Activated naive CD4-positive, alpha-beta T cell treated with anti-CD3 and anti-CD28 coated beads, Interleukin-2, amount 50 U/mL, for 24 hours (primary cell): ENCODE measurements around the gene ATOH8.

Experiments used
- H3K27ac Mint-ChIP-seq: one replicate; pipeline ENCODE4 v1.8.0; 2021; ENCODE audit warnings: mild to moderate bottlenecking, mixed read lengths
- H3K27me3 Mint-ChIP-seq: one replicate; pipeline ENCODE4 v1.8.0; 2021; ENCODE audit warnings: mixed read lengths
- H3K36me3 Mint-ChIP-seq: one replicate; pipeline ENCODE4 v1.8.0; 2021; ENCODE audit warnings: mixed read lengths
- H3K4me1 Mint-ChIP-seq: one replicate; pipeline ENCODE4 v1.8.0; 2021; ENCODE audit warnings: mixed read lengths
- H3K4me3 Mint-ChIP-seq: one replicate; pipeline ENCODE4 v1.8.0; 2021; ENCODE audit warnings: mild to moderate bottlenecking, mixed read lengths
- H3K9me3 Mint-ChIP-seq: one replicate; pipeline ENCODE4 v1.8.0; 2021; ENCODE audit warnings: mixed read lengths

ATOH8 gene

DNA sequence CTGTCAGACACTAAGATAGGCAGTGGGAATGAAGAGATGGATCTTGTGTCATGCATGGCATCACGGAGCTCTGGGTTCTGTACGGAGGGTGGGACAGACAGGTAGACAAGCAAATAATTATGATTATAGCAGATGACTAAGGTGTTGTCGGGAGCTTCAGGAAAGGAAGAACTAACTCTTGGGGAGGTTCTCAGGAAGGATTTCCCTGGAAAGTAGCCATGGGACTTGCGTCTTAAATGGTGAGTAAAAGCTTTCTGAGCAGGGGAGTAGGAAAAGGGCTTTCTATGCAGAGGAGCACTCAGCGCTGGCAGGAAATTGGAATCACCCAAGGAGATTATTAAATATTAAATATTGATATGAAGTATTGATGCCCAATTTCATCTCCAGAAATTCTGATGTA is 35.5 kb downstream of the ATOH8 start:
- Mint-ChIP-seq H3K9me3 (no peaks in the 10 kb centered on the region), H3K4me1 (no peaks in the 10 kb centered on the region), H3K27me3 (peaks cover 3% of the 10 kb centered on the region), H3K36me3 (no peaks in the 10 kb centered on the region), H3K4me3 (no peak overlapping the region), H3K27ac (no peak overlapping the region)

DNA sequence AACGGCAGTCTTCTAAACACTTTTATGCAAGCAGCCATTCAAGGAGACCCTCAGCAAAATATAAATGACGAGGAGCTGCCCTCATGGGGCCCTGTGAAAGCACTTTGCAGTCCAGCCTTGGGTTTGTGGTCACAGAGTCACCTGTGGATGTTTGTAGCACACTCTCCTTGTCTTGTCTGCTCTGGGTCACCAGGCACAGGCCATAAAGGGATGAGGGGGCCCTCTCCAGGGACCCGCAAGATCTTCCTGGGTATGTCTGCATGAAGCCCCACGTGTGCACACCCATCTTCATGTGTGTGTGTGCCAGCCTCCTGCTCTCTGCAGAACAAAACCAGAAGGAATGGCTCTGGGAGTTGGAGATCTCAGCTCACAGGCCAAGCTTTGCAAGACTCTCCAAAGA is 36.2 kb downstream of the ATOH8 start:
- Mint-ChIP-seq H3K27me3 (peaks cover 3% of the 10 kb centered on the region), H3K4me1 (no peaks in the 10 kb centered on the region), H3K36me3 (no peaks in the 10 kb centered on the region), H3K4me3 (no peak overlapping the region), H3K9me3 (no peaks in the 10 kb centered on the region), H3K27ac (no peak overlapping the region)

DNA sequence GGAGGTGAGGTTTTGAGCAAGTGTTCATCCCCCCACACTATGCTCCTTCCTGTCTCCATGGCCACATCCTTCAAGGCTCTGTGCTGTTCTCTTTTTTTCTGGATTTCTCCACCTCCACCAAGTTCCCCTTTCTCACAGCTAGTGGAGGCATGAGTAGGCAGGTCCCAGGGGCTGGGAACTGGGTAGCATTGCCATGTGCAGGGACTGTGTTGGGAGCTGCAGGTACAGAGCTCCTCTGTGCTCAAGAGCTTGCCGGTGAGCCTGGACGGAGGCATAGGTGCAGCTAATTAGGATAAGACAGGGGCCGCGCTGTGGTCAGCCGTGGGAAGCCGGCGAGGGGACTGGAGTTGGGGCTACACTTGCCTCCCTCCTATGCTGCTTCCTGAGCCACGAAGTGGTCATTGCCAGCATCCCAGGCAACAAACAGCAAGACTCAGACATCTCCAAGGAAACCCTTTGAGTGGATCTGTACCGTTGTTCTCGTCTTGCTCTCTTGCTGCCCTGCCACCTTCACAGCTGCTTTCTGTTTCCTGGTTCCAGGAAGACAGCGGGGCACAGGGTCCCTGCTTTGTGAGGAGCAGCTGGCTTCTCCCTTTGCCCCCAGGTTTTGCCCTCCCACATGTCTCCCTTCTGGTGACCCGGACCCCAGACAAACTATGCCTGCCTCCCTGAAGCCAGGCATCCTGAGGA is 36.9 kb downstream of the ATOH8 start:
- Mint-ChIP-seq H3K27me3 (peaks cover 1% of the 10 kb centered on the region), H3K36me3 (no peaks in the 10 kb centered on the region), H3K4me3 (no peak overlapping the region), H3K4me1 (no peaks in the 10 kb centered on the region), H3K9me3 (no peaks in the 10 kb centered on the region), H3K27ac (no peak overlapping the region)

DNA sequence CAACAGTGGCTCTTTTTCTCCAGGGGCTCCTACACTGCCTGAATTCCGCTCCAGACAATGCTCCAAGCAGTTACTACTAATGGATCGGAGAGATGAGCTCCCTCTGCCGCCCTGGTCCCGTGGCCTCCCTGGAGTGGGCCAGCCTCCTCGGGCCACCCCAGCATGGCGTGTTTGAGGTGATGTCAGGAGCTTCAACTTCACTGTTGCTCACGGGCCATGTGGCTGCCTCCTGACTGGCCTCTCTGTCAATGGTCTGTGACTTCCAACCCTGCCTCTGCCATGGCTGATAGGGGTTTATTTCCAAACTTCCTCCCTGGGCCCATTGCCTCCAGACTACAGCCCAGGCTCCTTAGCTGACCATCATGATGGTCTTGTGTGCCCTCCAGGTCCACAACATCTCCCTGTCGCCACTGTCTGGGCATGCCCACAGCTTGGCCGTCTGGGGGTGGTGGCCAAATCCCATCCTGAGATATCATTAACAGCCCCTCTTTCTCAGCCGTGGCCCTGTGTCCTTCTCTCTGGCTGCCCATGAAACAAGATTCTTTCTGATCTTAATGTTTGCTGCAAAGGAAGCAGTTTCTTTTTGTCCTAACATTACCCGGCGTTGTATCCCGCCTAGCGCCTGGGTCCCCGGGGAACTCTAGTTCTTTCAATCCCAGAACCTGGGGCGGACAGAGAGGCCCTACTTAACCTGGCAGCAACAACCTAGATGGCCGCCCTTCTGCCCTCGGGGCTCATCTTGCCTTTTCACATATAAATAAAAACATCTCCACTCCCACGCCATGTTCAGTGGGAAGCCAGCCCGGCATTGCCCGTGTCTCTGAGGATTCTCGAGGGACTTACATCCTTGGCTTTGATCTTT is 38.1 kb downstream of the ATOH8 start:
- H3K4me1 Mint-ChIP-seq, result no peaks in the 10 kb centered on the region

DNA sequence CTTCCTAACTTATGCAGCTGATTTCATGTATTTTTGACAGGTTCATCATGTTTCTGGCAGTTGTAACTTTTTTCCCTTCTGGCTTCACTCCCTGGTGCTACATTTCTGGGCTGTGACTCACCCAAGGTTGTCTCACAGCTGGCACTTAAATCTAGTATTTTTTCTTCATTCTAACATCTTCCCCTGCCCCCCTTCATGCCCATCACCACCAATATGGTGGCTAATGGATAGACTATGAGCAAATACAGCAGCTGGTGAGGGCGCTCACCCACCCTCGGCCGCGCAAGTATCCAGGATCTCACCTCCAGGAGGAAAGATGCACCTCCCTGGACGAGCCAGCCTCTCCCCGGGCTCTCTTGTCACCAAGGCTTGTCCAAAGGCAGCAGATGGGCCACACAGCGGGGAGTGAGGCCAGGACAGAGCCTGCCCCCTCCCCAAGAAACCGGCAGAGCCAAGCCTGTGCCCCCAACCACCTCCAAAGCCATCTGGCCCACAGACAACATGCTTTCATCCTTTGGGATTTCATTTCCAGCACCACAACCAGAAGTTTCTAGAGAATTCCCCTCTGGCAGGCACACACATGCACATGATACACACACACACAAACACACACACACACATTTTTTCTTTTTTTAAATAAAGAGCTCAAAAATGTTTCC is 39.1 kb downstream of the ATOH8 start:
- Mint-ChIP-seq H3K4me3 (no peak overlapping the region), H3K36me3 (no peaks in the 10 kb centered on the region), H3K27me3 (peaks cover 4% of the 10 kb centered on the region), H3K9me3 (no peaks in the 10 kb centered on the region), H3K4me1 (no peaks in the 10 kb centered on the region), H3K27ac (no peak overlapping the region)

More for the DNA sequence above, 38.1 kb downstream of the ATOH8 start:
- Mint-ChIP-seq H3K4me3 (no peak overlapping the region), H3K27me3 (peaks cover 1% of the 10 kb centered on the region), H3K36me3 (no peaks in the 10 kb centered on the region), H3K9me3 (no peaks in the 10 kb centered on the region), H3K27ac (no peak overlapping the region)

DNA sequence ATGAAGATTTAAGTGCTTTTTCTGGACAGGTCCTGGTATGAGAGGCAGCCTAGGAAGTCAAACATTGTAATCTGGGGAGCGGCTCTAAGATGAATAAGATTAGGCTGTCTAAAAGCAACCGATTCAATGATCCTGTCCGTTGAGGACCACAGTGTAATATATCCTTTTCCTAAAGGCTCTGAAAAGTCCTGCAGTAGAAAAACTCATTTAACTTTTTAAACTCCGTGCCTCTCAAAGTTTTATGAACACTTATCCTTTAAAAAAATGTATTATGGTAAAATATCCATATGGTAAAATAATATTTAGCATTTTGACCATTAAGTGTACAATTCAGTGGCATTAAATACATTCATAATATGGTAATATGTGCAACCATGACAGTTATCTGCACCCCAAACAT is 39.8 kb downstream of the ATOH8 start:
- Mint-ChIP-seq H3K36me3 (no peaks in the 10 kb centered on the region), H3K4me1 (no peaks in the 10 kb centered on the region), H3K27me3 (peaks cover 6% of the 10 kb centered on the region), H3K4me3 (no peak overlapping the region), H3K27ac (no peak overlapping the region), H3K9me3 (no peaks in the 10 kb centered on the region)

DNA sequence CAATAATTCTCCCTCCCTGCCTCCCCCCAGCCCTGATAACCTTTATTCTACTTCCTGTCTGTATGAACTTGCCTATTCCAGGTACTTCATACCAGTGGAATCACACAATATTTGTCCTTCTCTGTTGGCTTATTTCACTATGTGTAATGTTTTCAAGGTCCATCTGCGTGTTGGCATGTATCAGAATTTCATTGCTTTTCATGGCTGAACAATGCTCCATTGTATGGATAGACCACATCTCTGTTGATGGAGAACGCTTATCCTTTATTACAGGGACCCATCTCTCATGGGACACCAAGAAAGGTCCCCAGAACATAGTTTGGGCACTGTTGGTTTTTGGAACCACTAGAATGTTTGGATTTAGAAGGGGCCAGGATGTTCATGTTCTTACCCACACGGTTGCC is 40.2 kb downstream of the ATOH8 start:
- no peak overlapping the region for H3K4me3 Mint-ChIP-seq
- no peaks in the 10 kb centered on the region for H3K9me3 Mint-ChIP-seq
- no peak overlapping the region for H3K27ac Mint-ChIP-seq
- H3K27me3 Mint-ChIP-seq, result peaks cover 6% of the 10 kb centered on the region
- H3K4me1 Mint-ChIP-seq, result no peaks in the 10 kb centered on the region
- H3K36me3 Mint-ChIP-seq, result no peaks in the 10 kb centered on the region

DNA sequence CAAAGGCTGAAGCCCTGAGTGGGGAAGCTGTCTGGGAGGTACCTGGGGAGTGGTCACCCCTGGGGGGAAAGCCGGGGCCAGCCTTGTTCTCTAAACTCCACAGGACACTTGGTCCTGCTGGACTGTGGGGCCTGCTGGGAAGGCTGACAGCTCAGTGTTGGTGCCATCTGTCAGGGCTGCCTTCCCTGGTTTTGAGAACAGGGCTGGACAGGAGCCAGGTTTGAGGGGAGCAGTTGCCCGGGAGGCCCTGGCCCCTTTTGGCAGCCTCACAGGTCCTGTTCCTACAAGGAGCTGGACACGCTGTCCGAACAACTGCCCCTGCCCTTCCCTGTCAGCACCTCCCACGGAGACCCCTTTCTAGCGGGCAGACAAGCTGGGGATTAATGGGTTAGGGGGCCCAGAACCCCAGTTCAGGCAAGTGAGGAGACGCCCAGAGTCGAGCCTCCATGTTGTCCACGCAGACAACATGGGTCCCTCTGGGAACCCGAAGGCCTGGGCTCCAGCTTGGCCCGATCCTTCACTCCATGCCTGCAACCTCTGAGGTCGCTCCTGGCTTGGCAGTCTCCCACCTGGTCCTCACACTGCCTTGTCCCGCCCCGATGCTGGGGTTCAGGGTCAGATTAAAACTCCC is 40.8 kb downstream of the ATOH8 start:
- H3K4me1 Mint-ChIP-seq, result no peaks in the 10 kb centered on the region
- H3K27me3 Mint-ChIP-seq, result peaks cover 8% of the 10 kb centered on the region
- H3K9me3 Mint-ChIP-seq, result no peaks in the 10 kb centered on the region
- H3K4me3 Mint-ChIP-seq, result no peak overlapping the region
- no peaks in the 10 kb centered on the region for H3K36me3 Mint-ChIP-seq
- no peak overlapping the region for H3K27ac Mint-ChIP-seq

DNA sequence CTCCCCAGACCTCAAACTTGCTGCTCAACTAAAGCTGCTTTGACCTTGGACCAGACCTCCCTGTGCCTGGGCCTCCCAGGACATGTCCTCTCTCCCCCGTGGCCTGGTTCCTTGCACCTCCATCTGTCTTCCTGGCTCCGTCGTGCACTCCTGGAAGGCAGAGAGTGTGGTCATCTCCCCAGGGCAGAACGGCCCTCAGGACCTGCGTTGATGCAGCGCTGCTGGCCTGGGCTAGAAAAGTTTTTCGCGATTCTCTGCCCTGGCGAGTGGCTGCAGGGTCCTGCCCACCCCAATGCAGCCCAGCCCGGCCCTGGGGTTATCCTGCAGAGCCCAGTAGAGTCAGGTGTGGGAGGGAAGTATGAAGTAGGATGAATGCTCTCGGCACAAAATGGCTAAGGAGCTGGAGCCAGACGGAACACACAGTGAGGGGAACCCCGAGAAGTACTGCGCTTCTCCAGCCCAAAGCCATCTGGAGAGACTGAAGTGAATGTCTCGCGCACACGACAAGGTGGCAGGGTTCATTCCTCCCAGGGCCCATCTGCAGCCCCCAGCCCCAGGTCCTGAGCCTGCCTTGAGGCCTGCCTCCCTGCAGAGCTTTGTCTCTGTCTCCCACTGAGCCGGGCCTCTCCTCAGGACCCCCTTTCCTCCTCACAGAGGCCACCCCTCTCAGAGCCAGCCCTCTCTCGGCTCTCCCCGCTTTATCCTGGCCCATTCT is 41.7 kb downstream of the ATOH8 start:
- no peaks in the 10 kb centered on the region for H3K36me3 Mint-ChIP-seq
- H3K27ac Mint-ChIP-seq, result no peak overlapping the region
- no peaks in the 10 kb centered on the region for H3K9me3 Mint-ChIP-seq
- no peaks in the 10 kb centered on the region for H3K4me1 Mint-ChIP-seq
- H3K4me3 Mint-ChIP-seq, result no peak overlapping the region
- peaks cover 8% of the 10 kb centered on the region for H3K27me3 Mint-ChIP-seq

DNA sequence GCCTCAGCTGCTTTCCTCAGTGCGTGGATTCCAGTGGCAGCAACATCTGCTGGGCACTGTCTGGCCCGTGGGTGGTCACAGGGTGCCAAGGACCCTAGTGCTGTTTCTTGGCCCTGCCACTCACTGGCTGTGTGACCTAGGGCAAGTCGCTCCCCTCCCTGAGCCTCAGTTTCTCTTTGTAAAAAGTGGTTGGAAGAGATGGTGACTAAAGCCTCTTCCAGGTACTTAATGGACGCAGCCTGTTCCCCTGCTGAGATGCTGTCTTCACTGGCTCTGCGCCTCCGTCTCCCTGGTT is 42.2 kb downstream of the ATOH8 start:
- H3K27ac Mint-ChIP-seq, result no peak overlapping the region
- H3K36me3 Mint-ChIP-seq, result no peaks in the 10 kb centered on the region
- H3K27me3 Mint-ChIP-seq, result peaks cover 9% of the 10 kb centered on the region
- H3K4me3 Mint-ChIP-seq, result no peak overlapping the region
- H3K9me3 Mint-ChIP-seq, result no peaks in the 10 kb centered on the region
- no peaks in the 10 kb centered on the region for H3K4me1 Mint-ChIP-seq

DNA sequence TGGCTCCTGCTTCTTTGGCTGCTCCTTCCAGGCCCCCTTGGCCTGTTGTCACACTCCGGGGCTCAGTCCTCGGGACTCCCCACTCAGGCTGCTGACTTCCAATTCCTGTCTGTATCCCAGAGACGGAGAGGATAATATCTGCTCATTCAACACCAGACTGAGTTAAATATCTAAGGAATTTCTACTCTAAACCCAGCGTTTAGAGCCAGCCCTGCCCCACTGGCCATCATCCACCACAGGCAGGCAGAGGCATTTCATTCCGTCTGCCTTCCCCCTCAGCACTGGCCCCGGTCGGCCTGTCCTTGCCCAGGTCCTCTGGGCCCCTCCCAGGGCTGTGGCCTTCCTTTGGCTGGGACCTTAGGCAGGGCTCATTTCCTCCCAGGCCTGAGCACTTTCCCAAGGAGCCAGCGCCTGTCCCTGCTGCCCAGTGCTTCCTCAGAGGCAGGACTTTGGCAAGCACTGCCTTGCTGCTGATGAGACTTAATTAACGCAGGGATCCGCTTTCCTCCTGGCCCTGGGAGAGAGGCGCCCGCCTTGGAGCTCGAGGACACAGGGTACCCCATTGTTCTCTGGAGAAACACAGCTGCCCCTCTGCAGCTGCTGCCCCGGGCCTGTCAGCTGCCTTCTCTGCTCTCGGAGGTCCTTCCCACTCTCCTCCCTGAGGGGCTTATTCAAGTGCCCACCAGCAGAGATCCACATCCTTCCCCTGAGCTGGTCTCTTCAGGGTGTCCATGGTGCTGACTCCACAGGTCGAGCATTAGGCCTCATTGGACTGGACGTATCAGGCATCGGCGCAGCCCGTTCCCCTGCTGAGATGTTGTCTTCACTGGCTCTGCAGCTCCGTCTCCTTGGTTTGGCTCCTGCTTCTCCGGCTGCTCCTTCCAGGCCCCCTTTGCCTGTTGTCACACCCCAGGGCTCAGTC is 42.8 kb downstream of the ATOH8 start:
- Mint-ChIP-seq H3K36me3 (no peaks in the 10 kb centered on the region), H3K4me1 (no peaks in the 10 kb centered on the region), H3K27me3 (peaks cover 9% of the 10 kb centered on the region), H3K27ac (no peak overlapping the region), H3K9me3 (no peaks in the 10 kb centered on the region), H3K4me3 (no peak overlapping the region)

DNA sequence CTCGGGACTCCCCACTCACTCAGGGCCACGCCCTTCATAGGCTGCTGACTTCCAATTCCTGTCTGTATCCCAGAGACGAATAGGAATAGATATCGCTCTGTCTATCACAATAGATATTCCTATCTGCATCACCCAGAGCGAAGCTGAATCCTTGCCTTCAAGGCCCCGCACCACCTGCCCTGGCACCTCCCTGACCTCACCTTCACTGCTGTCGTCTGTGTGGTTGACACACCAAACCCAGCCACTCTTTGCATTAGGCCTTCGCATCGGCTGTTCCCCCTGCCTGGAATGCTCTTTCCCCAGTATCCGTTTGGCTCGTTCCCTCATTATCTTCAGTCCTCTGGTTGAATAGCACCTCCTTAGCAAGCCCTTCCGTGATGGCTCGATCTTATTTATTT is 43.5 kb downstream of the ATOH8 start:
- H3K9me3 Mint-ChIP-seq, result no peaks in the 10 kb centered on the region
- peaks cover 9% of the 10 kb centered on the region for H3K27me3 Mint-ChIP-seq
- no peak overlapping the region for H3K27ac Mint-ChIP-seq

DNA sequence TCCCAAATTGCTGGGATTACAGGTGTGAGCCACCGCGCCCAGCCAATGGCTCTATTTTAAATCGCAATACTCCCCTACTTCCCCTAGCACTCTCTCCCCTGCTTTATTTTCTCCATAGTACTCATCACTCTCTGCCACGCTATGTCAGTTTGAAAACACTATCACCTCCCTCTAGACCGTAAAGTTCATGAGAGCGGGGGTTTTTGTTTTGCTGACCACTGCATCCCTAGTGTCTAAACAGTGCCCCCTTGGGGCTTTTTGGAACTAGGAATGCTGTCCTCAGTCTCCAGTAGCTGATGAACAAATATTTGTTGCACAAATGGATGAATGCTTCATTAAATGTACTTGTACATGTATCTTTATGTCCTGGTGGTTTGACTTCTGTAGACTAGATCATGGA is 44.1 kb downstream of the ATOH8 start:
- Mint-ChIP-seq H3K36me3 (no peaks in the 10 kb centered on the region), H3K9me3 (no peaks in the 10 kb centered on the region), H3K27ac (no peak overlapping the region), H3K4me3 (no peak overlapping the region), H3K27me3 (peaks cover 9% of the 10 kb centered on the region), H3K4me1 (no peaks in the 10 kb centered on the region)

More for the DNA sequence above, 43.5 kb downstream of the ATOH8 start:
- Mint-ChIP-seq H3K4me1 (no peaks in the 10 kb centered on the region), H3K4me3 (no peak overlapping the region), H3K36me3 (no peaks in the 10 kb centered on the region)

DNA sequence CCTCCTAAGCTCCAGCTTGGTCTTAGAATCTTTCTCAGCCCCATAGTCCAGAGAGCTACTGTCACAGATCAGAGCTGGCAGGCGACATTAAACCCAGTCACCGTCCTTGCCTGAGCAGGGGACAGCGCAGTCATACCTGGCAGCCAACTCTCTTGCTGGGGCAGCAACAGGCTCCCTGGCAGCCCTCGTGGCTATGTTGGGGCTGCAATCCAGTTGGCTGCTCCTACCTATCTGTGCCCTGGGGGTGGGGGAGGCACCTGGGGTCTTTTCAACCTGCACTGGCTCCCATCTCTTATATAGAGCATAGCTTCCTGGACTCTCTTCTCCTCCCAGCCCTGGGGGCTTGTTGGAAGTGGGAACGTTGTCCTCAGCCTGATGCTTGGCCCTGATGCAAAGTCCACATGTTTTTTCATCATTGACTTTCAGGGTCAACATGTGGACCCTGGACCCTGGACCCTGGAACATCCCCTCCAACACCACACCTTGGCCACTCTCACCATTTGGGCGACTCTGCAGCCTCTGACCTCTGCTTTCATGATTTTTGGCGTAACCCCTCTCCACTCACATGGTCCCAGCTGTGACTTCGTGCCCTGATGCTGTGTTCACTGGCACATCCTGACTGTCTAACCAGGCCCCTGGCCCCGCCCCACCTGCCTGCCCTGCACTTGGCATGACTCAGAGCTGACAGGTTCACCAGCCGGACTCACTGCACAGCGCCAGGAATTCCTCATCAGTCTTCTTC is 45.6 kb downstream of the ATOH8 start:
- Mint-ChIP-seq H3K27me3 (peaks cover 9% of the 10 kb centered on the region), H3K4me1 (peaks cover 7% of the 10 kb centered on the region), H3K36me3 (no peaks in the 10 kb centered on the region), H3K4me3 (no peak overlapping the region), H3K27ac (no peak overlapping the region), H3K9me3 (no peaks in the 10 kb centered on the region)
